HG03565 (cell line): ENCODE measurements around the gene IGF2BP2.
"Not testable (repeated sequence)": the region's sequence is repeated elsewhere in the genome, so short reads cannot be mapped to it uniquely, and the experiment has no call there.

Source experiments
- ATAC-seq: cut with Tn5 transposase; IDR thresholded peaks from one replicate; pipeline ENCODE4 v1.9.1; 2021; ENCODE audit warnings: mild to moderate bottlenecking, moderate library complexity; ENCODE audit not compliant: unreplicated experiment

Gene IGF2BP2

GRCh38 chr3:185838417-185838989, 13.7 kb upstream of the IGF2BP2 start:
- not testable (repeated sequence) for ATAC-seq

- ATAC-seq, result no peak
Observed at GRCh38 chr3:185837414-185837813, 12.6 kb upstream of the IGF2BP2 start.

- no peak for ATAC-seq
Observed at GRCh38 chr3:185831990-185832389, 7.1 kb upstream of the IGF2BP2 start.

GRCh38 chr3:185831195-185831594, 6.4 kb upstream of the IGF2BP2 start:
- ATAC-seq, result no peak

- no peak for ATAC-seq
Observed at GRCh38 chr3:185830018-185830797, 5.4 kb upstream of the IGF2BP2 start.

GRCh38 chr3:185828755-185829154, 3.9 kb upstream of the IGF2BP2 start:
- no peak for ATAC-seq

- no peak for ATAC-seq
Observed at GRCh38 chr3:185827595-185828344, 2.9 kb upstream of the IGF2BP2 start.

GRCh38 chr3:185825639-185826481, 1.0 kb upstream of the IGF2BP2 start:
- ATAC-seq, result no peak

- no peak for ATAC-seq
Observed at GRCh38 chr3:185824051-185825005, 514 bp downstream of the IGF2BP2 start.

- ATAC-seq, result no peak
Observed at GRCh38 chr3:185823078-185824044, 1.5 kb downstream of the IGF2BP2 start.

- no peak for ATAC-seq
Observed at GRCh38 chr3:185822221-185823000, 2.4 kb downstream of the IGF2BP2 start.

- ATAC-seq, result no peak
Observed at GRCh38 chr3:185820973-185821758, 3.7 kb downstream of the IGF2BP2 start.

- ATAC-seq, result no peak
Observed at GRCh38 chr3:185818267-185818875, 6.5 kb downstream of the IGF2BP2 start.

- no peak for ATAC-seq
Observed at GRCh38 chr3:185815391-185816282, 9.2 kb downstream of the IGF2BP2 start.

- no peak for ATAC-seq
Observed at GRCh38 chr3:185813691-185814215, 11.1 kb downstream of the IGF2BP2 start.
